NT2/D1 (cell line): ENCODE results near the gene RIMBP2.

Experiments used
- SUZ12 ChIP-seq: IDR thresholded peaks from 2 replicates; pipeline ENCODE4 v1.6.1; 2011; ENCODE audit not compliant: insufficient read length, insufficient read depth; ENCODE audit errors: extremely low read depth
- YY1 ChIP-seq: IDR thresholded peaks from 2 replicates; pipeline ENCODE4 v1.6.1; 2011; ENCODE audit not compliant: insufficient read length, insufficient read depth
- ZNF274 ChIP-seq: IDR thresholded peaks from 2 replicates; pipeline ENCODE4 v1.6.1; 2011; ENCODE audit warnings: mild to moderate bottlenecking, low read depth, low read length

GRCh38 chr12:130621696-130622298 lies 94.3 kb downstream of the RIMBP2 start:
- TF ChIP-seq SUZ12 (no peak), YY1 (no peak), ZNF274 (no peak)
